ENCODE results near the gene PSMC5.

DNA sequence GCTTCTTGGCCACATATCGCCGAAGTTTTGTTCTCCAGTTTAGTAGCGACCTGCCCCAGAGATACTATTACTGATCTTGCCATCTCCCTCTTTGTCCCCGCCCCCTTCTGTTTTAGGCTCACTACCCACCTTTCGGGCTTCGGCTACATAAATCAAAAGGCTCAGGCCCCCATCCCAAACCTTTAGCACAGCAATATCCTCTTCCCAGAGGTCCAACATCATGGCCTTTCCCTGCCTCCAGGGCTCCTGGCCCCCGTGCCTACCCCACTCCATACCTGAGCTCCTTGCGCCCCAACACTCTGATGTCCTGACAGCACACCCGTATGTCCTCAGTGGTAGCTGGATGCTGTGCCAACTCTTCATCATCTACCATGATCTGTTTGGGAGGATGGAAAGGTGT, 2.9 kb upstream of the PSMC5 start:
- TF ChIP-seq CTCF (IDR thresholded peaks at IDR 0.05): no peak
- TF ChIP-seq POLR2A (IDR thresholded peaks at IDR 0.05): no peak
